Mesenchymal stem cell (in vitro differentiated cells and primary cell): Measurements from ENCODE around the gene RPS15.
A peak's percentile ranks its signal among the peaks of the same experiment; 100 is the strongest.

Experiments used
- DNase-seq: peaks from one replicate; pipeline ENCODE4 v3.0.0-alpha.2; 2013
- H2AFZ ChIP-seq: one replicate; pipeline ENCODE4 v1.6.1; 2013; ENCODE audit warnings: low read depth, mild to moderate bottlenecking, control low read depth, inconsistent platforms, low read length, moderate library complexity
- H2AK5ac ChIP-seq: 2 replicates; pipeline ENCODE4 v1.6.1; 2013; ENCODE audit warnings: low read length, moderate library complexity, mild to moderate bottlenecking, inconsistent platforms; ENCODE audit not compliant: severe bottlenecking
- H2BK120ac ChIP-seq: one replicate; pipeline ENCODE4 v1.6.1; 2013; ENCODE audit warnings: low read depth, mild to moderate bottlenecking, inconsistent platforms, low read length, moderate library complexity
- H2BK12ac ChIP-seq, 2 experiments: one replicate each; pipeline ENCODE4 v1.6.1; 2013; ENCODE audit warnings: inconsistent platforms in 2 of 2, low read length in 2 of 2, mild to moderate bottlenecking in 2 of 2, moderate library complexity in 2 of 2, control low read depth in 1 of 2
- H2BK15ac ChIP-seq: one replicate; pipeline ENCODE4 v1.6.1; 2013; ENCODE audit warnings: mild to moderate bottlenecking, low read depth, inconsistent platforms; ENCODE audit not compliant: poor library complexity, severe bottlenecking
- H2BK5ac ChIP-seq: 2 replicates; pipeline ENCODE4 v1.6.1; 2013; ENCODE audit warnings: low read depth, mild to moderate bottlenecking, low read length, control low read depth, inconsistent platforms; ENCODE audit not compliant: poor library complexity, severe bottlenecking
- H3K14ac ChIP-seq, 2 experiments: one replicate each; pipeline ENCODE4 v1.6.1; 2013; ENCODE audit warnings: inconsistent platforms in 2 of 2, low read length in 2 of 2, control low read depth in 1 of 2, mild to moderate bottlenecking in 1 of 2, moderate library complexity in 1 of 2
- H3K18ac ChIP-seq, 2 experiments: one replicate each; pipeline ENCODE4 v1.6.1; 2013; ENCODE audit warnings: inconsistent platforms in 2 of 2, low read length in 2 of 2, control low read depth in 1 of 2, low read depth in 1 of 2, mild to moderate bottlenecking in 1 of 2
- H3K23ac ChIP-seq, 2 experiments: one replicate each; pipeline ENCODE4 v1.6.1; 2013; ENCODE audit warnings: inconsistent platforms in 2 of 2, low read length in 2 of 2, mild to moderate bottlenecking in 2 of 2, moderate library complexity in 2 of 2, control low read depth in 1 of 2
- H3K27ac ChIP-seq: 2 replicates; pipeline ENCODE4 v1.5.1; 2013; ENCODE audit warnings: mild to moderate bottlenecking, moderate library complexity, low read length, control low read depth, inconsistent platforms; ENCODE audit not compliant: poor library complexity, severe bottlenecking
- H3K27me3 ChIP-seq, 2 experiments: 2 replicates each; pipeline versions ENCODE4 v1.6.1 to v1.7.0; 2013; ENCODE audit warnings: low read length in 2 of 2, mild to moderate bottlenecking in 2 of 2, moderate library complexity in 2 of 2, control low read depth in 1 of 2, inconsistent platforms in 1 of 2; ENCODE audit not compliant: control insufficient read depth in 1 of 2, insufficient read depth in 1 of 2
- H3K36me3 ChIP-seq, 2 experiments: 2 replicates each; pipeline versions ENCODE4 v1.6.1 to v1.7.0; 2013; ENCODE audit warnings: low read length in 2 of 2, control low read depth in 1 of 2, inconsistent platforms in 1 of 2, low read depth in 1 of 2, mild to moderate bottlenecking in 1 of 2; ENCODE audit not compliant: insufficient read depth in 2 of 2, control insufficient read depth in 1 of 2
- H3K4ac ChIP-seq, 2 experiments: one replicate each; pipeline ENCODE4 v1.6.1; 2013; ENCODE audit warnings: inconsistent platforms in 2 of 2, low read length in 2 of 2, mild to moderate bottlenecking in 2 of 2, moderate library complexity in 2 of 2, control low read depth in 1 of 2, low read depth in 1 of 2
- H3K4me1 ChIP-seq: 2 replicates; pipeline ENCODE4 v1.6.1; 2013; ENCODE audit warnings: low read depth, low read length, control low read depth; ENCODE audit not compliant: control insufficient read depth, insufficient read depth
- H3K4me2 ChIP-seq: 2 replicates; pipeline ENCODE4 v1.6.1; 2013; ENCODE audit warnings: low read length, mild to moderate bottlenecking, inconsistent platforms; ENCODE audit not compliant: poor library complexity, severe bottlenecking
- H3K4me3 ChIP-seq, 2 experiments: 2 replicates each; pipeline versions ENCODE4 v1.5.1 to v1.7.0; 2013; ENCODE audit warnings: low read length in 2 of 2, mild to moderate bottlenecking in 2 of 2, control low read depth in 1 of 2, low read depth in 1 of 2; ENCODE audit not compliant: insufficient read depth in 1 of 2
- H3K79me1 ChIP-seq: replicated peaks from 2 replicates; pipeline ENCODE4 v1.6.1; 2013; ENCODE audit warnings: mild to moderate bottlenecking, control low read depth, low read length, inconsistent platforms; ENCODE audit not compliant: poor library complexity, severe bottlenecking
- H3K9ac ChIP-seq: 2 replicates; pipeline ENCODE4 v1.7.0; 2013; ENCODE audit warnings: mild to moderate bottlenecking, low read length, moderate library complexity
- H3K9me3 ChIP-seq: 2 replicates; pipeline ENCODE4 v1.7.0; 2013; ENCODE audit warnings: mild to moderate bottlenecking, low read length; ENCODE audit not compliant: control insufficient read depth
- H4K8ac ChIP-seq: one replicate; pipeline ENCODE4 v1.6.1; 2013; ENCODE audit warnings: inconsistent platforms, mild to moderate bottlenecking, low read length, moderate library complexity
- H4K91ac ChIP-seq: one replicate; pipeline ENCODE4 v1.6.1; 2013; ENCODE audit warnings: mild to moderate bottlenecking, low read length, inconsistent platforms
- WGBS: methylation state at CpG from one replicate; pipeline ENCODE4 v1.1.7; 2013; ENCODE audit warnings: mixed read lengths; 5-methylcytosine and 5-hydroxymethylcytosine counted together

RPS15 gene

GRCh38 chr19:1471010-1471514 is 32.9 kb downstream of the RPS15 start:
- H4K91ac ChIP-seq = no peak overlapping the region
- H2BK12ac ChIP-seq = no peak overlapping the region
- 13% methylated on average over 28 of the region's 28 CpGs for WGBS

GRCh38 chr19:1471515-1472160 is 33.4 kb downstream of the RPS15 start:
- Histone ChIP-seq H2AFZ (no peak overlapping the region), H3K4me3 (no peak overlapping the region), H3K27ac (no peak overlapping the region), H4K91ac (no peak overlapping the region), H2BK15ac (no peak overlapping the region), H3K4me2 (no peak overlapping the region), H3K9me3 (no peaks in the 10 kb centered on the region), H3K23ac (peak overlapping the region in 1 of 2 experiments; percentile 70), H3K9ac (no peak overlapping the region), H3K27me3 (peaks cover 32 to 58% of the 10 kb centered on the region in 2 experiments), H3K14ac (no peak overlapping the region), H2BK12ac (no peak overlapping the region), H3K36me3 (peaks cover 7 to 40% of the 10 kb centered on the region in 2 experiments), H3K4me1 (peaks cover 69% of the 10 kb centered on the region), H3K18ac (no peak overlapping the region), H2AK5ac (no peak overlapping the region), H4K8ac (no peak overlapping the region), H3K79me1 (peaks cover 37% of the 10 kb centered on the region), H2BK120ac (no peak overlapping the region), H2BK5ac (no peak overlapping the region), H3K4ac (no peak overlapping the region)
- no peak for DNase-seq
- WGBS = 44% methylated on average over 17 of the region's 24 CpGs

More at GRCh38 chr19:1471010-1471514, 32.9 kb downstream of the RPS15 start:
- no peak overlapping the region for H2BK120ac ChIP-seq
- no peak for DNase-seq
- H3K9me3 ChIP-seq = no peaks in the 10 kb centered on the region
- H4K8ac ChIP-seq = no peak overlapping the region
- H2BK15ac ChIP-seq = no peak overlapping the region
- H2AFZ ChIP-seq = no peak overlapping the region
- no peak overlapping the region for H3K9ac ChIP-seq
- H3K27ac ChIP-seq = no peak overlapping the region
- H3K4me3 ChIP-seq = peak overlapping the region; percentile 5 to 37
- H3K4me1 ChIP-seq = peaks cover 69% of the 10 kb centered on the region
- no peak overlapping the region for H3K18ac ChIP-seq
- peaks cover 7 to 40% of the 10 kb centered on the region in 2 experiments for H3K36me3 ChIP-seq
- H3K4ac ChIP-seq = no peak overlapping the region
- no peak overlapping the region for H2AK5ac ChIP-seq
- H3K79me1 ChIP-seq = peaks cover 35% of the 10 kb centered on the region
- peaks cover 38 to 64% of the 10 kb centered on the region in 2 experiments for H3K27me3 ChIP-seq
- peak overlapping the region; percentile 76 for H3K4me2 ChIP-seq
- peak overlapping the region in 1 of 2 experiments; percentile 70 for H3K23ac ChIP-seq
- H2BK5ac ChIP-seq = no peak overlapping the region
- H3K14ac ChIP-seq = no peak overlapping the region

GRCh38 chr19:1472231-1473084 is 34.3 kb downstream of the RPS15 start:
- H2BK12ac ChIP-seq = no peak overlapping the region
- peaks cover 29 to 51% of the 10 kb centered on the region in 2 experiments for H3K27me3 ChIP-seq
- H3K4me3 ChIP-seq = no peak overlapping the region
- H3K27ac ChIP-seq = no peak overlapping the region
- H3K14ac ChIP-seq = no peak overlapping the region
- H2BK120ac ChIP-seq = no peak overlapping the region
- peaks cover 11 to 38% of the 10 kb centered on the region in 2 experiments for H3K36me3 ChIP-seq
- peaks cover 38% of the 10 kb centered on the region for H3K79me1 ChIP-seq
- no peak overlapping the region for H3K4me2 ChIP-seq
- no peak overlapping the region for H2AK5ac ChIP-seq
- DNase-seq = no peak
- no peak overlapping the region for H3K18ac ChIP-seq
- H2BK15ac ChIP-seq = no peak overlapping the region
- H3K23ac ChIP-seq = peak overlapping the region in 1 of 2 experiments; percentile 9
- 86% methylated on average over 43 of the region's 44 CpGs for WGBS
- H3K9ac ChIP-seq = no peak overlapping the region
- no peak overlapping the region for H4K8ac ChIP-seq
- no peaks in the 10 kb centered on the region for H3K9me3 ChIP-seq
- H4K91ac ChIP-seq = no peak overlapping the region
- peaks cover 61% of the 10 kb centered on the region for H3K4me1 ChIP-seq
- no peak overlapping the region for H3K4ac ChIP-seq
- H2AFZ ChIP-seq = no peak overlapping the region
- H2BK5ac ChIP-seq = no peak overlapping the region
